CD4-positive, alpha-beta T cell treated with Interleukin-1 beta for 1 hour (primary cell): Measurements from ENCODE around the gene CAD.
A peak's percentile ranks its signal among the peaks of the same experiment; 100 is the strongest.

Experiments
- DNase-seq, 2 donors: peaks; one replicate each; pipeline ENCODE4 v3.0.0-alpha.2; 2020 to 2022

Gene CAD

DNA sequence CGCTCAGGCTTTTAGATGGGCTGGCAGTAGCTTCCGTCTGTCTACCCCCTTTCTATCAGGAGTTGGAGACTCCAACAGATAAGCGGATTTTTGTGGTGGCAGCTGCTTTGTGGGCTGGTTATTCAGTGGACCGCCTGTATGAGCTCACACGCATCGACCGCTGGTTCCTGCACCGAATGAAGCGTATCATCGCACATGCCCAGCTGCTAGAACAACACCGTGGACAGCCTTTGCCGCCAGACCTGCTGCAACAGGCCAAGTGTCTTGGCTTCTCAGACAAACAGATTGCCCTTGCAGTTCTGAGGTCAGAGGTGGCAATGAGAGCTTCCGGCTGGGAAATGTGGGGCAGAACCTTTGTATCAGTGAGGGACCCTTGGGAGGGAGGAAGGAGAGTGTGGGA lies 14.8 kb downstream of the CAD start:
- no peak for DNase-seq

DNA sequence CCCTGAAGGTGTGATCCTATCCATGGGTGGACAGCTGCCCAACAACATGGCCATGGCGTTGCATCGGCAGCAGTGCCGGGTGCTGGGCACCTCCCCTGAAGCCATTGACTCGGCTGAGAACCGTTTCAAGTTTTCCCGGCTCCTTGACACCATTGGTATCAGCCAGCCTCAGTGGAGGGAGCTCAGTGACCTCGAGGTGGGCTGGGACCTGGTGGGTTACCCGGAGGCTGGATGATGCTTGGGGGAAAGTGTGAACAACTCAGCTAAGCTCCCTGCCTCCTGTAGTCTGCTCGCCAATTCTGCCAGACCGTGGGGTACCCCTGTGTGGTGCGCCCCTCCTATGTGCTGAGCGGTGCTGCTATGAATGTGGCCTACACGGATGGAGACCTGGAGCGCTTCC lies 16.2 kb downstream of the CAD start:
- DNase-seq: no peak

DNA sequence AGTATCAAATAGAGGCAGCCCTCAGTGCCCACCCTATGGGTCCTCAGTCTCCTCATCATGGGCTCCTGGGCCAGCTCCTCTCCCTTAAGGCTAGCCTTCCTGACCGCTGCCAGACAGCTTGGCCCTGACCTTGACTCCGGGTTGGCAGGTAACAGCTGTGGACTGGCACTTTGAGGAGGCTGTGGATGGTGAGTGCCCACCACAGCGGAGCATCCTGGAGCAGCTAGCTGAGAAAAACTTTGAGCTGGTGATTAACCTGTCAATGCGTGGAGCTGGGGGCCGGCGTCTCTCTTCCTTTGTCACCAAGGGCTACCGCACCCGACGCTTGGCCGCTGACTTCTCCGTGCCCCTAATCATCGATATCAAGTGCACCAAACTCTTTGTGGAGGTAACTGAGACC lies 19.0 kb downstream of the CAD start:
- DNase-seq: no peak

DNA sequence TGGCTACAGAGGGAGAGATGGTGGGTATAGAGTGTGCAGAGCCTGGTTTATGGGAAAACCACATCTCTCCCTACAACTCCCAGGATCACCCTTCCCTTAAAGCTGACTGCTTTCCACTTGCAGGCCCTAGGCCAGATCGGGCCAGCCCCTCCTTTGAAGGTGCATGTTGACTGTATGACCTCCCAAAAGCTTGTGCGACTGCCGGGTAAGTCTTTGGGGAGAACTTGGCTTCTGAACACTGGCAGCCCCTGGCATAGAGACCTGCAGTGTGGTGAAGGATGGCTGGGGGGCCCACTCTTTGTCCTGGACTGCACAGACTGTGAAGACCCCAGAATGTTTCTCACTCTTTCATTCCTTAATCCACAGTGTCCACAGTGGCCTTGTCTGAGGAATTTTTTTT lies 19.5 kb downstream of the CAD start:
- no peak for DNase-seq

DNA sequence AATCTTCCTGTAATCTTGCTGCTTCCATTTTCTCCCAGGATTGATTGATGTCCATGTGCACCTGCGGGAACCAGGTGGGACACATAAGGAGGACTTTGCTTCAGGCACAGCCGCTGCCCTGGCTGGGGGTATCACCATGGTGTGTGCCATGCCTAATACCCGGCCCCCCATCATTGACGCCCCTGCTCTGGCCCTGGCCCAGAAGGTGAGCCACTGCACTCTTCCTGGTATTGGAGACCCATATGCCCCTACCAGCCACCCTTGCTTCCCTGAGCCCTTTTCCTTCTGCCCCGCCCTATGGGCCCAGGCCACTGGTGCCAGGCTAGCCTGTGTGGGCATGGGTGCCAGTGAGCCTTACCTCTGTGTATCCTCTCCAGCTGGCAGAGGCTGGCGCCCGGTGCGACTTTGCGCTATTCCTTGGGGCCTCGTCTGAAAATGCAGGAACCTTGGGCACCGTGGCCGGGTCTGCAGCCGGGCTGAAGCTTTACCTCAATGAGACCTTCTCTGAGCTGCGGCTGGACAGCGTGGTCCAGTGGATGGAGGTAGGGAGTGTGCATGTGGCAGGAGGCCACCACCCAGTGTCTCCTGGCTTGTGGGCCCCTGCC lies 20.3 kb downstream of the CAD start:
- no peak for DNase-seq

DNA sequence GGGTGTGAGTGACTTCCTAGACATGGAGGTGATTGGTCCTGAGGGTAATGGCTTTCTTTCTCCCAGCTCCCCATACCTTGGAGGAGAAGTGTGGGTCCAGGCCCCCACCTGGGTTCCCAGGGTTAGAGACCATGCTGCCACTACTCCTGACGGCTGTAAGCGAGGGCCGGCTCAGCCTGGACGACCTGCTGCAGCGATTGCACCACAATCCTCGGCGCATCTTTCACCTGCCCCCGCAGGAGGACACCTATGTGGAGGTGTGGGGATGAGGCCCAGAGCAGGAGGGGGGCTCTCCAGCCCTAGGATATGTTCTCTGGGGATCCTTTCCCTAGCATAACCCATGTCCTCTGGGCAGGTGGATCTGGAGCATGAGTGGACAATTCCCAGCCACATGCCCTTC lies 21.8 kb downstream of the CAD start:
- no peak for DNase-seq

DNA sequence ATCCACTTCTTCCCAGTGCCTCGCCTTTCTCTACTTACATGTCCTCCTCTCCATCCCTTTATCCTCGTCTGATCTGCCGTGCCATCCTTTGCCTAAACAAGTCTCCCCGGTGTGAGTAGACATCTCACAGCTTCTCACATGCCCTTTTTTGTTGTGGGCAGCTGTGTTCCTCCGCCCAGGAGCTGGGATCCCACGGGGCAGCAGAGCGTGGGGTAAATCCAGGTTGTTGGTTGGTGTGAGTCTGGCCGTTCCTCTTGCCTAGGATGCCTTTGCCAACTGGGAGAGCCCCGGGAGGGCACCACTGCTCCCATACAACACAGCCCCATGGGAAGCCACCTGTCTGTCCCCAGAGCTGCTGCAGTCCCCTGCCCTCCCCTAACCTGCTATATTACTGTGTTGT lies 23.2 kb downstream of the CAD start:
- no peak for DNase-seq

DNA sequence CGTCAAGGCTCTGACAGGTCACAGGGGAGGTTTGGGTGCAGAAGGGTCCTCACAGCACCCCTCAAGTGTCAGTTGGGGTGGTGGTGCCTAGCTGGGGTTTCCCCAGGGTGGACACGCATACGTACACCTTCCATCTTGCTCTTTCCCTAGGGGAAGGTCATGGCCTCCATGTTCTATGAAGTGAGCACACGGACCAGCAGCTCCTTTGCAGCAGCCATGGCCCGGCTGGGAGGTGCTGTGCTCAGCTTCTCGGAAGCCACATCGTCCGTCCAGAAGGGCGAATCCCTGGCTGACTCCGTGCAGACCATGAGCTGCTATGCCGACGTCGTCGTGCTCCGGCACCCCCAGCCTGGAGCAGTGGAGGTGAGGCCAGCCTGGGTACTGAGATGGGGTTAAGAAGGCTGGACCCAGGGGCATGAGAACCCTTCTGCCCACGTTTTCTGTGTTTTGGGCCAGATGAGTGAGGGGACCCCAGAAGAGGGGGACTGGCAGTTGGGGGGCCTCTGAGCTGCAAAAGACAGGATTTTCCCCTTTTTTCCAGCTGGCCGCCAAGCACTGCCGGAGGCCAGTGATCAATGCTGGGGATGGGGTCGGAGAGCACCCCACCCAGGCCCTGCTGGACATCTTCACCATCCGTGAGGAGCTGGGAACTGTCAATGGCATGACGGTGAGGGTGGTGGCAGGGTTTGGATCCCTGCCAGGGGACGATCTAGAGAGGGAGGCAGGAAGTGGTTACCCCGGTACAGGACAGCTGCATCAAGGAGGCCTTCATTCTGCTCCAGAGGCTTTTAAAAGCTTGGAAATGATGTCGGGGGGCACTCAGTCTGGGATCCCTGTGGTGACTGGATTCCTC lies 24.8 kb downstream of the CAD start:
- DNase-seq: no peak

DNA sequence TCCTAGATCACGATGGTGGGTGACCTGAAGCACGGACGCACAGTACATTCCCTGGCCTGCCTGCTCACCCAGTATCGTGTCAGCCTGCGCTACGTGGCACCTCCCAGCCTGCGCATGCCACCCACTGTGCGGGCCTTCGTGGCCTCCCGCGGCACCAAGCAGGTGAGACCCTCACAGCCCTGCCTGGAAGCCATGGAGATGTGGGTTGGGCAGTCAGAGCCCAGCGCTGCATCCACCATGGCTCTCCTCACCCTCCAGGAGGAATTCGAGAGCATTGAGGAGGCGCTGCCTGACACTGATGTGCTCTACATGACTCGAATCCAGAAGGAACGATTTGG lies 25.4 kb downstream of the CAD start:
- DNase-seq: no peak

DNA sequence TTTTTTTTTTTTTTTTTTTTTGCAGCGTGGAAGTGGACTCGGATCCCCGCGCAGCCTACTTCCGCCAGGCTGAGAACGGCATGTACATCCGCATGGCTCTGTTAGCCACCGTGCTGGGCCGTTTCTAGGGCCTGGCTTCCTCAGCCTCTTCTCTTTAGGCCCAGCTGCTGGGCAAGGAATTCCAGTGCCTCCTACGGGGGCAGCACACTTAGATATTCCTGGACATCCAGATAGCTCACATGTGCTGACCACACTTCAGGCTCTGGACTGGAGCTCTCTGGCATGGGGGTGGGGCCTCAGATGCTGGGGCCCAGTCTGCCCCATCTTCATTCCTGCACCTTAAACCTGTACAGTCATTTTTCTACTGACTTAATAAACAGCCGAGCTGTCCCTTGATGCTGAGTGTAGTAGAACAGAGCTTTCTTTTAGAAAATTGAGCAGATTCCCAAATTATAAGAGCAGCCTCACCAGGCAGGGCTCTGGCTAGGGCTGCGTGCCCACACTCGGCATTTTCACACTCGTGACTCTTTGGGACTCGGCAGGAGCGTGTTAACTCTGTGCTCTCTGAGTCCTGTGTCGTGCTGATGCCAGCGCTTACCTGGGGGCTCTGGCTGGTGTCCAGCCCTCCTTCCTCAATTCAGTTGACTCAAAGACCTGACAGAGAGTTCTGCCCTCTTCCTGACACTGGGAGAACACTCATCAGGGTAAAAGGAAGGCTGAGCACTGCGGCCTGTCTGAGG lies 26.4 kb downstream of the CAD start:
- no peak for DNase-seq

DNA sequence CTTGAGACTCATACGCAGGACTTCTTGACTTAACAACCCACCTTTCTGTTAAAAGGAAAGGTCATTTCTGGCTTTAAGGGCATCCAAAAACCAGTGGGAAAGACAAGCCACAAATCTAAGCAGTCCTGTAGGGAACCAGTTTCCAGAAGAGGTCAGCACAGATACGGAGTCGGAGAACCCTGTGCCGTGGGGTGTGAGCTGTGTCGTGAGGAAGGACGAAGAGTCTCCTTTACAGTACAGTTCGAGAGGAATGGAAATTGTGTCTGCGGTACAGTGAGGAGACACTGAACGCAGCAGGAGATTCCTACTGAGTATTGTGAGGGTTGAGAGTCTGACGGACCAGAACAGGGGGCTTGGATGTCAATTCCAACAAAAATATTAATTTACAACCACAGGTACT lies 27.9 kb downstream of the CAD start:
- DNase-seq: no peak

DNA sequence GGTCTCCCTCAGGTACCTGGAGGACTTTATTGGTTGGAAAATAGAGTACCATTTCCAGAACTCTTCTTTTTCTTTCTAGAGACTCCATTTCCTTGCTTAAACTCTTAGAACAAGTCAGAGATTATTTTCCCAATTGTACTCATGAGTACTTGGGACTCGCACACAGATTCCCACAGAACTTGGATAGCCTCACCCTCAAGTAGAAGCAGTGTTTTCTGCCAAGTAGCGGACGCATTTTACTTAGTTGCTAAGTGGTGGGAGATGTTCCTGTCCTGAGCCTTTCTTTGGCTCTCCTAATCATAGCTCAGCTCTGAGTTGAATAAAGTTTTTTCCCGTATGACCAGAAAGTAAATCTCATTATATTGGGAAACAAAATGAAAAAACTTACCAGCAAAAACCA lies 28.5 kb downstream of the CAD start:
- DNase-seq: no peak

DNA sequence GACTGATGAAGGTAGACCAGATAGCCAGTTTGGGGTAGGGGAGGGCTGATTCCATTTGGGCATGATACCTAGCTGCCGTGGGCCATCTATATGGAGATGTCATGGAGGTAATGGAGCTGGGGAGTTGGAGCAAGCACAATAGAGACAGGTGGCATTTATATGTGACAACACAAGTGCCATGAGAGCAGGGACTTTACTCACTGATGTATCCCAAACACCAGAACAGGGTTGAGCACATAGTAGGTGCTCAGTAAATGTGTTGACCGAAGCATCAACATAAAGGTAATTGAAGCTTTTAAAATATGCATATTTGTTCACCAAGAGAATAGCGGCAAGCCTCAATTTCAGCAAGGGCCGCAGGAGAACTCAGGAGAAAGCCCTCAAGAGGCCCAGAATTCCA lies 30.7 kb downstream of the CAD start:
- no peak for DNase-seq

DNA sequence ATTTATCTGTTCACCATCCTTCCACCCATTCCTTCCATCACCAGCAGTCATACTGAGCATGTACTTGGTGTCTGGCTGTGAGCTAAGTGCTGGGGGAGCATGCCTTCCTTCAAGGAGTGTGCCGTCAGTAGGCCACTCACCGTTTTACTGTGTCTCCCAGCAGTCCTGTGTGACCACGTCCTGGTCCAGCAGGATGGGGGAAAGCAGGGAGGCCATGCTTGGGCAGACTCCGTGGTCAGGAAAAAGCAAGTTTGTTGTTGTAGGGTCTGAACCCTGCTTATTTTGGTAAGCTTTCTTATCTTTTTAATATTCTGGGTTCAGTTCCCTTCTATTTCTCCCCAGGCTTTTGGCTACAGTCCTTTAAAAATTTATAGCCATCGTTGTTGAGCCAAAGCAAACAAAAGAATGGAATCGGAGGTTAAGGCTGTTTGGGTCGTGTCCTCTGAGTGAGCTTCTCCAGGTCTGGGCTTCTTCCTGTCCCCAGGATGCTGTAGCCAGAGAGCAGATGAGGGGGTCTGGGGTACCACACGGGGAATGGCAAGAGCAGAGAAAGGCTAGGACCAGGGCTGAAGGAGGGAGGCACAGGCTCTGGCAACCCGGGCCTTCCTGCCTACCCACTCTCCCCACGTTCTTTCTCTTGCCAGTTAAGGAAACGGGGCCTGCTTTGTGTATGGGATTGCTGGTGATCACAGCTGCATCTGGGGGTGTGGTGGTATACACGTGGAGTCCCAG lies 32.2 kb downstream of the CAD start:
- DNase-seq: no peak

DNA sequence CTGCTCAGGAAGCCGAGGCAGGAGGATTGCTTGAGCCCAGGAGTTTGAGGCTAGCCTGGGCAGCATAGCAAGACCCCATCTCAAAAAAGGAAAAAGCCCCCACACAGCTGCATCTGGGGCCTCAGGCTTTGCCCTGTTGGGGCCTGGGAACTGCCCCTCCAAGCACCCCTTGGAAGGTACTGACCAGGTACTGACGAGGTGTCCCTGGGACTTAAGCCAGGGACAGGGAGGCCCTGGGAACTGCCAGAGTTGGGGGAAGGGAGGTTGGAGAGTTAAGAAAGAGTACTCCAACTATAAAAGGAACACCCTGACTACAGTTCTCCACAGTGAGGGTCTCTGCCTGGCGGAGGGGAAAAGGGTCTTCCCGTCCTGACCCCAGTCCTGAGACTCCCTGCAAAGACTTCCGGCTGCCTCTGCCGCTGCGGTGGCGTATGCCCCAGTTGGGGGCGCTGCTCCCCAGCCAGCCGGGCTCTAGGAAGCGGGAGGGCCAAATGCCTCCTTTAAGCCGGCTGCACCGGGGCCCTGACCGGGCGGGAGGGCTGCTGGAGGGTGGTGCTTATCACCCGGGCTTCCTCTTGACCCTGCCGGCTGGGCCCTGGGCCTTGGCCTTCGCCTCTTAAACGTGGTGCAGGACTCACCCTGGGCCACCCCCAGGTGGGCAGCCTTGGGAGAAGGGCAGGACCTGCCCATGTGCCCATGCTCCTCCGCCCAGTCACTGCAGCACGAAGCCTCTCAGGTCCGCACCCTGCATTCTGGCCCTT lies 32.9 kb downstream of the CAD start:
- DNase-seq: peak; percentile 28 to 40

DNA sequence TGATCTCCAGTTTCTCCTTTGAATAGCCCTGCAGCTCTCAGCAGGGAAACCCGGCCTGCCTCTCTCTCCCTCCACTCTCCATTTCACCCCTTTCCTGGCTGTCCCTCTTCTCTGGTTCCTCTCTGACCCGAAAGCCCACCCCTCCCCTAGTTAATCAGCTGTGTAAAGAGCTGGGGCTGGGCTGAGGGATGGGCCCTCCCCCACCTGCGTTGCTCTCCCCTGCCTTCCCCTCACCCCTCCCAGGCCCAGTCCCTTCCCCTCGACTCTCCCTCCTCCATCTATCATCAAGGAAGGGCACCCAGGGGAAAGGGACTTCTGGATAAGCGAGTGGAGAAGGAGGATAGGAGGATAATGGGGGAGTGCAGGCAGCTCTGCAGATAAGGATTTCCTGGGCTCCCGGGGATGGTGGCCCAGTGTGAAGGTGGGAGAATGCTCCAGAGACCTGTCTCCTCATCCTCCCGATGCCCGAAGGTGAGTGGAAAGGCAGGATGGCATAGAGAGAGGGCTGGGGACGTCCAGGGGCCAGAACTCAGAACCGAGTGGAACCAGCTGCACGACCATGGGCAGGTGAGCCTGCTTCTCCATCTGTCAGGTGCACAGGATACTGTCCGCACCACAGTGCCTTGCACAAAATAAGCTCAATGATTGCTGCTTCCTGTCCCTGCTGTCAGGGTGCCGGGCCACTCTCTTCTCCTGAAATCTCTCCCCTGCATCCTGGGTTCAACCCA lies 33.6 kb downstream of the CAD start:
- DNase-seq: no peak

DNA sequence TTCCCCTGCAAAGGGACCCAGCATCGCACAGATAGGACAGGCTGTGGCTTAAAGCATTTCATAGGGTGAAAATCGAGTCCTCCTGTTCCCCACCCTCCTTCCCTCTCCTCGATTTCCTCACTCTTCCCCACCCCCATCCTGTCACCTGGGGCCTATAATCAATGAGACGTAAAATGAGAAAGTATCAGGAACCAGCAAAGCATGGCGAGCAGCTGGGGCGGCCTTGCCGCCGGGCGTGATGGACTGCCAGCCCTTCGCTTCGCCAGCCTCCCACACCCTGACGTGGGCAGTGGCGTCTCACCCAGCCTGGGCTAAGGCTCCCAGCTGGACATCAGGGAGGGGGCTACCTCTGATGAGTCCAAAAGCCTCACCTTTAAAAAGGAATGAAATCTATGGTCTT lies 34.6 kb downstream of the CAD start:
- no peak for DNase-seq

DNA sequence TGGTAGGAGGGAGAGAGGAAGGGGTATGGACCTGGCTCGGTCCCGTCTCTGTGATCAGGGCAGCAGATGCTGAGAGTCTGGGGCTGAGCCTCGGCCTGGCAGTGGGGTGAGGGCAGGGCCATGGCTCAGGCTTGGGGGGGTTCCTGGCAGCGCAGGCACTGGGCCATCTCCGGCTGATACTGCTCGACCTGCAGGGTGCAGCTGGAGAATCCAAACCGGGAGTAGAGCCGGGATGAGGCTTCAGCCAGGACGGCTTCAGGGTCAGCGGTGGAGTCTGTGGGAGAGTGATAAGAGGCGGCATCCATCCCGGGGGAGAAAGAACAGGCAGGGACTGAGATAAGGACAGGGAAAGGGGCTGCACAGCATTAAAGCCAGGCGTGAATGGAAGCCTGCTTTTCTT lies 38.0 kb downstream of the CAD start:
- no peak for DNase-seq

DNA sequence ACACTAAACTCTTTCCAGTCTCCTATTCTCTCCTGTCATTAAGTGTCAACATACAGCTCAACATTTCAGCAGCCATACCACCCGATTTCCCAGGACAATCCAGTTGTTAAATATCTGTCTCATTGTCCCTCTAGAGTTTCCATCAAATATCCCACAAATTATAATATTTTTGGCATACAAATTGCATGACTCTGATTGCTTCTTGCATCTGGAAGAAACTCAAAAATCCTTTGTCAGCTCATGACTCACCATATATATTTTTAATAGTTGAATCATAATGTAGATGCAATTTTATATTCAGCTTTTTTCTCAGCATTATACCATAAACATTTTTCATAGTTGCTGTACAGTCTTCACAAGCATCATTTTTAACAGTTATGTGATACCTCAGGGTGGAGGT lies 38.5 kb downstream of the CAD start:
- DNase-seq: no peak

DNA sequence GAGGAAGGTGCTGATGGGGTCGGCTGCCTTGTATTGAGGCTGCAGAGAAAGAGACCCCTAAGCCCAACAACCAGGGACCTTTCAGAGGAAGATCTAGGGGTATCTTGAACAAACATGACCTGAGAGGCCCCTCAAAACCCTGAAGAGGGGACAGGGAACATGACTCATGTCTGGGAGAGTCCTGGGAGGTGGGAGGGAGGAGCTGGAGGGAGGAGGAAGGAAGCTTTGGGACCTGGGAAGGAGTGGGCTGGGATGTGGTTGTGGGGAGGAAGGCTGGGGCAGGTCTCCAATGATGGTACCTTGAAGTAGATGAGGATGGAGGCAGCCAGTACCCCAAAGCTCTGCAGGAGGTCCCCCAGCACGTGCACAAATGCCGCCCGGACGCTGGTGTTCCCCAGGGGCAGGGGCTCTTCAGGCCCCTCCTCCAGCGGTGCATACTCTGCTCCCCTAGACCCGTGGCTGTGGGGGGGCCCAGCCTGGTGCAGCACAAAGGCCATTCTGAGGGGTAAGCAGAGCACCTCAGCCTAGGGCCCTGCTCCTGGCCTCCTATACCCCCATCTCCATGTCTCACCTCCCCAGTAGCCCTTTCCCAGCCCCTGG lies 39.8 kb downstream of the CAD start:
- no peak for DNase-seq

DNA sequence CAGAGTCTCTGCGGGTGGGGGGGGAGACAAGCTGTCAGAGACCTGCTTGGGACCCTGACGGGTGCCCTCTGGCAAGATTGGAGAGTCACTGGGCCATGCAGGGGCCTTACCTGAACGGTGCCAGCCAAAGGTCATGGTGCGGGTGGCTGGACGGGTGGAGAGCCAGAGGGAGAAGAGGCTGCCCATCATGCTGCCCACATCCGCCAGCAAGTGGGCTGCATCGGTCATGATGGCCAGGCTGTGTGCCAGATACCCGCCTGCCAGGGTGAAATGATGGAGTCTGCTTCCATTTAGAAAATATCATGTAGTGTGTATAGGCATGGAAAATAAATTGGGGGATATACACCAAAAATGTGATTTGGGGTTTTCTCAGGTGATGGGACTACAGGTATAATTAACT lies 40.9 kb downstream of the CAD start:
- DNase-seq: no peak
